Keratinocyte (primary cell): ENCODE results near the gene PCYOX1L. TPM values are rescaled to one million over a fixed set of nuclear protein-coding genes. Genes with fewer than 3 reads are reported as not detected.

Experiments used
- DNase-seq: peaks from one replicate; pipeline ENCODE4 v3.0.0-alpha.2; 2011; ENCODE audit warnings: low read depth, missing footprints, low spot score
- FAIRE-seq: peaks from 2 replicates; lab custom pipeline; 2011; peaks lifted over from hg19 to GRCh38; lab: Jason Lieb, UNC
- H2AFZ ChIP-seq: 2 replicates; pipeline ENCODE4 v1.6.0; 2012; ENCODE audit warnings: low read length, control low read depth, inconsistent platforms; ENCODE audit not compliant: control insufficient read depth
- H3K27ac ChIP-seq: 2 replicates; pipeline ENCODE4 v1.5.1; 2011; ENCODE audit warnings: low read length; ENCODE audit not compliant: control insufficient read depth, insufficient read depth
- H3K27me3 ChIP-seq: 3 replicates; pipeline ENCODE4 v1.6.0; 2011; ENCODE audit warnings: low read length; ENCODE audit not compliant: control insufficient read depth, insufficient read depth; ENCODE audit errors: extremely low read depth
- H3K36me3 ChIP-seq, 2 experiments: 2 replicates in 1 of 2; 3 replicates in 1 of 2; pipeline ENCODE4 v1.5.1; 2011; ENCODE audit warnings: low read length in 2 of 2, mild to moderate bottlenecking in 1 of 2; ENCODE audit not compliant: control insufficient read depth in 2 of 2, insufficient read depth in 2 of 2; ENCODE audit errors: extremely low read depth in 1 of 2
- H3K4me1 ChIP-seq: 3 replicates; pipeline ENCODE4 v1.5.1; 2011; ENCODE audit warnings: low read length; ENCODE audit not compliant: control insufficient read depth, insufficient read depth; ENCODE audit errors: extremely low read depth
- H3K4me2 ChIP-seq: 3 replicates; pipeline ENCODE4 v1.6.0; 2011; ENCODE audit warnings: low read depth, low read length; ENCODE audit not compliant: control insufficient read depth, insufficient read depth; ENCODE audit errors: extremely low read depth
- H3K4me3 ChIP-seq, 3 experiments: fragments of 200-600 bp in 1 of 3; sonication (generic) in 1 of 3; 2 replicates in 2 of 3; 3 replicates in 1 of 3; pipeline ENCODE4 v1.5.1; 2011 to 2016; ENCODE audit warnings: low read length in 3 of 3, mild to moderate bottlenecking in 3 of 3, control low read depth in 2 of 3, inconsistent platforms in 1 of 3, low read depth in 1 of 3, mixed read lengths in 1 of 3, mixed run types in 1 of 3, moderate library complexity in 1 of 3; ENCODE audit not compliant: control insufficient read depth in 2 of 3, insufficient read depth in 2 of 3; ENCODE audit errors: extremely low read depth in 1 of 3
- H3K79me2 ChIP-seq: 2 replicates; pipeline ENCODE4 v1.6.0; 2012; ENCODE audit warnings: low read length; ENCODE audit not compliant: control insufficient read depth, insufficient read depth
- H3K9ac ChIP-seq: 3 replicates; pipeline ENCODE4 v1.6.0; 2011; ENCODE audit warnings: low read length; ENCODE audit not compliant: control insufficient read depth, insufficient read depth; ENCODE audit errors: extremely low read depth
- H3K9me1 ChIP-seq: 3 replicates; pipeline ENCODE4 v1.6.0; 2011; ENCODE audit warnings: low read length; ENCODE audit not compliant: control insufficient read depth, insufficient read depth; ENCODE audit errors: extremely low read depth
- H3K9me3 ChIP-seq: 2 replicates; pipeline ENCODE4 v1.5.1; 2012; ENCODE audit warnings: low read depth, low read length; ENCODE audit not compliant: control insufficient read depth
- H4K20me1 ChIP-seq: 3 replicates; pipeline ENCODE4 v1.6.0; 2011; ENCODE audit warnings: low read length; ENCODE audit not compliant: control insufficient read depth, insufficient read depth; ENCODE audit errors: extremely low read depth
- CTCF ChIP-seq, 3 experiments: IDR thresholded peaks in 1 of 3; conservative IDR thresholded peaks in 1 of 3; optimal IDR thresholded peaks in 1 of 3; 2 replicates in 2 of 3; 3 replicates in 1 of 3; pipeline versions ENCODE3 to v1.5.1; 2011; ENCODE audit warnings: low read length in 3 of 3, mild to moderate bottlenecking in 3 of 3, moderate library complexity in 2 of 3, control low read depth in 1 of 3, inconsistent platforms in 1 of 3; ENCODE audit not compliant: insufficient read depth in 2 of 3; ENCODE audit errors: extremely low read depth in 1 of 3
- EZH2 ChIP-seq: IDR thresholded peaks from one replicate; pipeline ENCODE4 v1.6.1; 2012; ENCODE audit warnings: inconsistent platforms, mild to moderate bottlenecking, low read length, moderate library complexity
- dilution Hi-C: fragments of 300-500 bp; cut with MboI; formaldehyde crosslinking; loops from one replicate; pipeline ENCODE4 v1.7.0; 2020; ENCODE audit warnings: low sequenced_read_pairs; ENCODE audit not compliant: extremely low pct_ligation_motif_present
- polyA plus RNA-seq, 5 experiments: library from polyadenylated mRNA; depleted of rRNA in 3 of 5; stranded (reverse) in 3 of 5; stranded (forward) in 1 of 5; unstranded in 1 of 5; fragments of >200 nt; gene quantifications; 1 replicate in 1 of 5; 2 replicates in 3 of 5; 3 replicates in 1 of 5; pipeline versions ENCODE4 v1.2.1 to v1.2.3, GENCODE V29; 2011 to 2012; ENCODE audit warnings: missing spikeins in 2 of 5, low read depth in 1 of 5, low replicate concordance in 1 of 5

The PCYOX1L gene
- polyA plus RNA-seq, 1 donor (not counting 4 experiments of a cell fraction or from before 2014, with no cell fraction given): 9.5 TPM

GRCh38 chr5:149414405-149415065, 56.7 kb downstream of the PCYOX1L start:
- H3K79me2 ChIP-seq: no peaks in the 10 kb centered on the region
- H3K9ac ChIP-seq: no peak overlapping the region

DNA sequence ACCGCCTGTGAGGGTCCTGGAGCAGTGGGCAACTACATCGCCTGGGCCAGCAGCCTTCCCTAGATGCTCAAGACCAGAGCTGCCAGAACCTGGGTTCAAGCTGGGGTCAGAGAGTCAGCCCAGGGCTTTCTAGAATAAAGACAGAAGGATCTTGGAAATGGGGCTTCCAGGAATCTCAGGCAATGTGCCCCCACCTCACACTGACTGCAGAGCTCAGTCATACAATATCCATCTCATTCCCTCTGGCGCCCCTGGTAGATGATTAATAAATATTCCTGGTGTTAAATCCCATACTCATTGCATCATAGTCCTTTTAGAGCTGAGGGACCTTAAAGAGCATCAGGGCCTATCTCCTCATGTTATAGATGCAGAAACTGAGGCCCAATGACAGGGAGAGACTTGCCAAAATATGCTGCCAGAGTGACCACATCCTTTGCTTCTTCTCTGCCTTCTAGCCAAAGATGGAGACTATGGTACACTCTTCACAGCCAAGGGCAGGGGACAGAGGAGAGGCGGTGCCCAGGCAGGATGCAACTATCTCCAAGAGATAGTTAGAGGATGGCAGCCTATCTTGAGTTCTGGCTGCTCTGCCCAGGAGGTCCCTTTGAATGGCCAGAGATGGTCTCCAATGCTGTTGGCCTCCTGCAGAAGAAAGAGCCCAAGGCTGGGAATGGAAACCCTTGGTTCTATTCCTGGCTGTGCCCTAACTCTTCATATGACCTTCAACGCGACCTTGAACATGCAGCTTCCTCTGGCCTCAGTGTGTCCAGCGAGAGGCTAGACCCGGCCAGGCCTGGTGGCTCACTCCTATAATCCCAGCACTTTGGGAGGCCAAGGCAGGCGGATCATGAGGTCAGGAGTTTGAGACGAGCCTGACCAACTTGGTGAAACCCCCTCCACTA, 57.5 kb downstream of the PCYOX1L start:
- dilution Hi-C loops: no loop called here
- FAIRE-seq (no peak), DNase-seq (no peak)
- H4K20me1 ChIP-seq: no peaks in the 10 kb centered on the region
- H3K27me3 ChIP-seq: peaks cover 3% of the 10 kb centered on the region
- H3K4me1 ChIP-seq: no peaks in the 10 kb centered on the region
- TF ChIP-seq EZH2 (no peak), CTCF (optimal IDR thresholded peaks at IDR 0.05 in 1 of 3, IDR thresholded peaks at IDR 0.05 in 1 of 3, conservative IDR thresholded peaks at IDR 0.05 in 1 of 3; ENCODE audit: extremely low read depth in 1 of 3, insufficient read depth in 2 of 3, low read length in 3 of 3) (no peak)
- no peak overlapping the region for H3K27ac ChIP-seq
- no peaks in the 10 kb centered on the region for H3K36me3 ChIP-seq
- no peaks in the 10 kb centered on the region for H3K9me3 ChIP-seq
- no peak overlapping the region for H2AFZ ChIP-seq
- no peaks in the 10 kb centered on the region for H3K9me1 ChIP-seq
- no peak overlapping the region for H3K4me3 ChIP-seq
- no peak overlapping the region for H3K4me2 ChIP-seq
- no peak overlapping the region for H3K9ac ChIP-seq
- no peaks in the 10 kb centered on the region for H3K79me2 ChIP-seq

More at GRCh38 chr5:149414405-149415065, 56.7 kb downstream of the PCYOX1L start:
- H3K4me3 ChIP-seq: no peak overlapping the region
- H4K20me1 ChIP-seq: no peaks in the 10 kb centered on the region
- peaks cover 3% of the 10 kb centered on the region for H3K27me3 ChIP-seq
- no peaks in the 10 kb centered on the region for H3K9me1 ChIP-seq
- dilution Hi-C loops: no loop called here
- H3K36me3 ChIP-seq: no peaks in the 10 kb centered on the region
- H3K4me2 ChIP-seq: no peak overlapping the region
- TF ChIP-seq EZH2 (no peak), CTCF (optimal IDR thresholded peaks at IDR 0.05 in 1 of 3, IDR thresholded peaks at IDR 0.05 in 1 of 3, conservative IDR thresholded peaks at IDR 0.05 in 1 of 3; ENCODE audit: extremely low read depth in 1 of 3, insufficient read depth in 2 of 3, low read length in 3 of 3) (no peak)
- no peaks in the 10 kb centered on the region for H3K9me3 ChIP-seq
- no peak overlapping the region for H3K27ac ChIP-seq
- no peaks in the 10 kb centered on the region for H3K4me1 ChIP-seq
- DNase-seq (no peak), FAIRE-seq (no peak)
- no peak overlapping the region for H2AFZ ChIP-seq
